ENCODE results near the gene PRR12. TPM values are rescaled to one million over a fixed set of nuclear protein-coding genes. Genes with fewer than 3 reads are reported as not detected.

Gene PRR12
- total and polyA plus RNA-seq, 2 donors, result 2.3 to 10.2 TPM

DNA sequence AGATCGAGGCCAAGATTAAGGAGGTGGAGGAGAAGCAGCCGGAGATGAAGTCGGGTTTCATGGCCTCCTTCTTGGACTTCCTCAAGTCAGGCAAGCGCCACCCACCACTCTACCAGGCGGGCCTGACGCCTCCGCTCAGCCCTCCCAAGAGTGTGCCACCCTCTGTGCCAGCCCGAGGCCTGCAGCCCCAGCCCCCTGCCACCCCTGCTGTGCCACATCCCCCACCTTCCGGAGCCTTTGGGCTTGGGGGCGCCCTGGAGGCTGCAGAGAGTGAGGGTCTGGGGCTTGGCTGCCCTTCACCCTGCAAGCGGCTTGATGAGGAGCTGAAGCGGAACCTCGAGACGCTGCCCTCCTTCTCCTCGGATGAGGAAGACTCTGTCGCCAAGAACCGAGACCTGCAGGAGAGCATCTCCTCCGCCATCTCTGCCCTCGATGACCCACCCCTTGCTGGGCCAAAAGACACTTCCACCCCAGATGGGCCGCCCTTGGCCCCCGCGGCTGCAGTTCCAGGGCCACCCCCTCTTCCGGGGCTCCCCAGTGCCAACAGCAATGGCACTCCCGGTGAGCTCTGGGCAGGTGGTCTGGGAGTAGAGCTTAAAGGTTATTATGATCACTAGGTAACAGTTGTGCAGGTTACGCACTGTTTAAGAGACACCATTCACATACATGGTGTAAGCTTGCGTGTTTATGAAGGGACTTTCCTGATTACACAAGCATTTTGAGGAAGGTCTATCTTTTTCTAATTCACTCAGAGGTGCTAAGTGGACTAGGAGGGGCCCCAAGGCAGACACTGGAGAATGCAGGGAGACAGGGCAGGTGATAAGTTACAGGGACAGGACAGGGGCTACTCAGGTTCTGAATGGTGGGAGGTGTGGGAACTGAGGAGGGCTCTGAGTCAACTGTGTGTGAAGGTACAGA is 8.7 kb downstream of the PRR12 start:
- Histone ChIP-seq H3K27me3 (ENCODE audit: control insufficient read depth in 2 of 2, insufficient read depth in 1 of 2, low read length in 1 of 2) (no peaks in the 10 kb centered on the region), H3K9me3 (ENCODE audit: control insufficient read depth in 2 of 2, insufficient read depth in 1 of 2, low read length in 1 of 2) (peaks cover 0 to 1% of the 10 kb centered on the region in 2 donors), H3K36me3 (ENCODE audit: control insufficient read depth in 2 of 2, insufficient read depth in 2 of 2, low read length in 1 of 2) (peaks cover 82 to 91% of the 10 kb centered on the region in 2 donors), H3K27ac (ENCODE audit: low read depth in 1 of 2, low read length in 1 of 2) (no peak overlapping the region), H3K4me3 (ENCODE audit: low read length in 2 of 2) (no peak overlapping the region), H3K4me1 (ENCODE audit: control insufficient read depth in 2 of 2, insufficient read depth in 2 of 2, low read length in 2 of 2) (no peaks in the 10 kb centered on the region)
- DNase-seq (ENCODE audit: low read depth in 6 of 9, low spot score in 9 of 9), result no peak
- WGBS, result 97% methylated on average over 26 of the region's 26 CpGs

DNA sequence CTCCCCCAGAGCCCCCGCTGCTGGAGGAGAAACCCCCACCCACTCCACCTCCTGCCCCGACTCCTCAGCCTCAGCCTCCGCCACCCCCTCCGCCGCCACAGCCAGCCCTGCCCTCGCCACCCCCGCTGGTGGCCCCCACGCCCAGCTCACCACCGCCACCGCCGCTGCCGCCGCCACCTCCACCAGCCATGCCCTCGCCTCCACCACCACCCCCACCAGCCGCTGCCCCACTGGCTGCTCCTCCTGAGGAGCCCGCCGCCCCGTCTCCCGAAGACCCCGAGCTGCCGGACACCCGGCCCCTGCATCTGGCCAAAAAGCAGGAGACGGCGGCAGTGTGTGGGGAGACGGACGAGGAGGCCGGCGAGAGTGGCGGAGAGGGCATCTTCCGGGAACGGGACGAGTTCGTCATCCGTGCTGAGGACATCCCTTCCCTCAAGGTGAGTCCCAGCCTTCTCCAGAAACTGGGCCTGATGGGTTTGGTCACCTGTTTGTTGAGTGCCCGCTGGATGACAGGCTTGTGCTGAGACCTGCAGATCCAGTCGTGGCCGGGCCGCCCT is 10.6 kb downstream of the PRR12 start:
- no peaks in the 10 kb centered on the region for H3K4me1 ChIP-seq (ENCODE audit: control insufficient read depth in 2 of 2, insufficient read depth in 2 of 2, low read length in 2 of 2)
- no peak overlapping the region for H3K27ac ChIP-seq (ENCODE audit: low read depth in 1 of 2, low read length in 1 of 2)
- DNase-seq (ENCODE audit: low read depth in 6 of 9, low spot score in 9 of 9), result no peak
- peaks cover 75 to 85% of the 10 kb centered on the region in 2 donors for H3K36me3 ChIP-seq (ENCODE audit: control insufficient read depth in 2 of 2, insufficient read depth in 2 of 2, low read length in 1 of 2)
- 98% methylated on average over 38 of the region's 38 CpGs for WGBS
- peaks cover 0 to 1% of the 10 kb centered on the region in 2 donors for H3K9me3 ChIP-seq (ENCODE audit: control insufficient read depth in 2 of 2, insufficient read depth in 1 of 2, low read length in 1 of 2)
- H3K27me3 ChIP-seq (ENCODE audit: control insufficient read depth in 2 of 2, insufficient read depth in 1 of 2, low read length in 1 of 2), result no peaks in the 10 kb centered on the region
- no peak overlapping the region for H3K4me3 ChIP-seq (ENCODE audit: low read length in 2 of 2)

DNA sequence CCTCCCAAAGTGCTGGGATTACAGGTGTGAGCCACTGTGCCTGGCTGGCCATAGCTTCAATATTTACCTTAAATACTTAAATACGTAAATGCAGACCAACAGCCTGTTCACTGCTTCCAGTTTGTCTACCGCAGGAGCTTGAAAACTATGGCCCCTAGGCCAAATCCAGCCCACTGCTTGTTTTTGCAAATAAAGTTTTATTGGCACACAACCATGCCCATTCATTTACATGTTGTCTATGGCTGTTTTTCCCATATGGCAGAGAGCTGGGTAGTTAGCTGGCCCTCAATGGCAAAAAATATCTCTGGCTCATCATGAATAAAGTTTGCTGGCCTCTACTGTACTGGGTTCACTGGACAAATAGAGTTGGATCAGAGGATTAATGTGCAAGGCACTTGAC is 11.8 kb downstream of the PRR12 start:
- Histone ChIP-seq H3K4me3 (ENCODE audit: low read length in 2 of 2) (no peak overlapping the region), H3K9me3 (ENCODE audit: control insufficient read depth in 2 of 2, insufficient read depth in 1 of 2, low read length in 1 of 2) (peaks cover 0 to 1% of the 10 kb centered on the region in 2 donors), H3K36me3 (ENCODE audit: control insufficient read depth in 2 of 2, insufficient read depth in 2 of 2, low read length in 1 of 2) (peaks cover 76 to 77% of the 10 kb centered on the region in 2 donors), H3K4me1 (ENCODE audit: control insufficient read depth in 2 of 2, insufficient read depth in 2 of 2, low read length in 2 of 2) (no peaks in the 10 kb centered on the region), H3K27ac (ENCODE audit: low read depth in 1 of 2, low read length in 1 of 2) (no peak overlapping the region), H3K27me3 (ENCODE audit: control insufficient read depth in 2 of 2, insufficient read depth in 1 of 2, low read length in 1 of 2) (no peaks in the 10 kb centered on the region)
- no peak for DNase-seq (ENCODE audit: low read depth in 6 of 9, low spot score in 9 of 9)
- 98% methylated on average over 2 of the region's 2 CpGs for WGBS

DNA sequence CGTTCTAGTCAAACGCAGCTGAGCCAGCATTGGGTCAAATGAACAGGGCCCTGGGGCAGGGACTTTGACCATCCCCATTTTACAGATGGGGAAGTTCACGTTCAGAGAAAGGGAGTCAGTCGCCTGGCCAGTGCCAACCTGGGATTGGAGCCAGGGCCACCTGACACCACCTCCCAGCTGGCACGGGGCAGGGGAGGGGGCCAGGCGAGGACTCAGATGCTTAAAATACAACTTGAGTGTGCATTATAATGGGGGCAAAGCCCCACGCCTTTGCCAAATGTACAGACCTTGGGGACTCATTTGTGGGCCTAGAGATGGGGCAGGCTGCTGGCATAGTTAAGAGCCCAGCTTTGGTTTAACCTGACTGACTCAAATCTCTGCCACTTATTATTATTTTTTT is 14.6 kb downstream of the PRR12 start:
- Histone ChIP-seq H3K4me1 (ENCODE audit: control insufficient read depth in 2 of 2, insufficient read depth in 2 of 2, low read length in 2 of 2) (no peaks in the 10 kb centered on the region), H3K27me3 (ENCODE audit: control insufficient read depth in 2 of 2, insufficient read depth in 1 of 2, low read length in 1 of 2) (no peaks in the 10 kb centered on the region), H3K9me3 (ENCODE audit: control insufficient read depth in 2 of 2, insufficient read depth in 1 of 2, low read length in 1 of 2) (peaks cover 0 to 1% of the 10 kb centered on the region in 2 donors), H3K4me3 (ENCODE audit: low read length in 2 of 2) (no peak overlapping the region), H3K36me3 (ENCODE audit: control insufficient read depth in 2 of 2, insufficient read depth in 2 of 2, low read length in 1 of 2) (peaks cover 72 to 78% of the 10 kb centered on the region in 2 donors), H3K27ac (ENCODE audit: low read depth in 1 of 2, low read length in 1 of 2) (no peak overlapping the region)
- 98% methylated on average over 7 of the region's 7 CpGs for WGBS
- no peak for DNase-seq (ENCODE audit: low read depth in 6 of 9, low spot score in 9 of 9)

DNA sequence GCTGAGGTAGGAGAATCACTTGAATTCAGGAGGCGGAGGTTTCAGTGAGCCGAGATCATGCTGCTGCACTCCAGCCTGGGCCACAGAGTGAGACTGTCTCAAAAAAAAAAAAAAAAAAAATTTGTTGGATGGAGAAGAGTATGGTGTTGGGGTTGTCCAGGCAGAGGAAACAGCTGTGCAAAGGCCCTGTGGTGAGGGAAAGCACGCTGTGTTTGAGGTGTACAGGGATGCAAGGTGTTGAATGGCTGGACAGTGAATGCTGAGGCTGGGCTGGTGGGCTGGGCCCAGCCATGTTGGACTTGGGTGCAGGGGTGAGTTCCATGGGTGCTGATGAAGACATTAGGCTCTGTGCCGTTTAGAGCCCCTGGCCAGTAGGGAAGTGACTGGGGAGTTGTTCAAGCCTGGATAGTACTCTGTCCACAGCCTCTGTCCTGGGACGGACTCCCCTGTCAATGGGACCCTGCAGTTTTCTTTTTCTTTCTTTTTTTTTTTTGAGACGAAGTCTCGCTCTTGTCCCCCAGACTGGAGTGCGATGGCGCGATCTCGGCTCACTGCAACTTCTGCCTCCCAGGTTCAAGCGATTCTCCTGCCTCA is 18.6 kb downstream of the PRR12 start:
- Histone ChIP-seq H3K4me3 (ENCODE audit: low read length in 2 of 2) (no peak overlapping the region), H3K27me3 (ENCODE audit: control insufficient read depth in 2 of 2, insufficient read depth in 1 of 2, low read length in 1 of 2) (no peaks in the 10 kb centered on the region), H3K27ac (ENCODE audit: low read depth in 1 of 2, low read length in 1 of 2) (no peak overlapping the region), H3K9me3 (ENCODE audit: control insufficient read depth in 2 of 2, insufficient read depth in 1 of 2, low read length in 1 of 2) (no peaks in the 10 kb centered on the region), H3K4me1 (ENCODE audit: control insufficient read depth in 2 of 2, insufficient read depth in 2 of 2, low read length in 2 of 2) (no peaks in the 10 kb centered on the region), H3K36me3 (ENCODE audit: control insufficient read depth in 2 of 2, insufficient read depth in 2 of 2, low read length in 1 of 2) (peaks cover 65 to 69% of the 10 kb centered on the region in 2 donors)
- WGBS, result 99% methylated on average over 12 of the region's 12 CpGs
- DNase-seq (ENCODE audit: low read depth in 6 of 9, low spot score in 9 of 9), result no peak

DNA sequence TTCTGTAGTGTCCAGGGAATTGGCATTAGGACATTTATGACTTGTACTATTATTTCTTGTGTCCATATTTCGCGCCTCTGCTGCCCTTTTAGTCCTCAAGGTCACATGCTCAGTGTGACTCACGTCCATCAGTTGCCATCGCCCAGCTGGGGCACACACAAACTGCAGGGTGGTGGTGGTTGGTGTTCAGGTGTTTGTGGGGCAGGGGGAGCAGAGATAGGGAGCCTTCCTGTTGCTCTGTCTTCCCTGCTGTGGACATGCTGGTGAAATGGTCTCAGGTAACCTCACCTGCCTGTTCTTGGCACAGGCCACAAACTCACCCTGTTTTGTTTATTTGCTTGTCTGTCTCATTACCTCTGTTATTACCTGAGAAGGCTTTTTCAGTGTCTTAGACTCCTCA is 22.4 kb downstream of the PRR12 start:
- 94% methylated on average over 4 of the region's 4 CpGs for WGBS
- no peaks in the 10 kb centered on the region for H3K27me3 ChIP-seq (ENCODE audit: control insufficient read depth in 2 of 2, insufficient read depth in 1 of 2, low read length in 1 of 2)
- H3K4me3 ChIP-seq (ENCODE audit: low read length in 2 of 2), result no peak overlapping the region
- no peaks in the 10 kb centered on the region for H3K4me1 ChIP-seq (ENCODE audit: control insufficient read depth in 2 of 2, insufficient read depth in 2 of 2, low read length in 2 of 2)
- H3K36me3 ChIP-seq (ENCODE audit: control insufficient read depth in 2 of 2, insufficient read depth in 2 of 2, low read length in 1 of 2), result peaks cover 67 to 83% of the 10 kb centered on the region in 2 donors
- peaks cover 3 to 13% of the 10 kb centered on the region in 2 donors for H3K9me3 ChIP-seq (ENCODE audit: control insufficient read depth in 2 of 2, insufficient read depth in 1 of 2, low read length in 1 of 2)
- no peak overlapping the region for H3K27ac ChIP-seq (ENCODE audit: low read depth in 1 of 2, low read length in 1 of 2)
- DNase-seq (ENCODE audit: low read depth in 6 of 9, low spot score in 9 of 9), result no peak

DNA sequence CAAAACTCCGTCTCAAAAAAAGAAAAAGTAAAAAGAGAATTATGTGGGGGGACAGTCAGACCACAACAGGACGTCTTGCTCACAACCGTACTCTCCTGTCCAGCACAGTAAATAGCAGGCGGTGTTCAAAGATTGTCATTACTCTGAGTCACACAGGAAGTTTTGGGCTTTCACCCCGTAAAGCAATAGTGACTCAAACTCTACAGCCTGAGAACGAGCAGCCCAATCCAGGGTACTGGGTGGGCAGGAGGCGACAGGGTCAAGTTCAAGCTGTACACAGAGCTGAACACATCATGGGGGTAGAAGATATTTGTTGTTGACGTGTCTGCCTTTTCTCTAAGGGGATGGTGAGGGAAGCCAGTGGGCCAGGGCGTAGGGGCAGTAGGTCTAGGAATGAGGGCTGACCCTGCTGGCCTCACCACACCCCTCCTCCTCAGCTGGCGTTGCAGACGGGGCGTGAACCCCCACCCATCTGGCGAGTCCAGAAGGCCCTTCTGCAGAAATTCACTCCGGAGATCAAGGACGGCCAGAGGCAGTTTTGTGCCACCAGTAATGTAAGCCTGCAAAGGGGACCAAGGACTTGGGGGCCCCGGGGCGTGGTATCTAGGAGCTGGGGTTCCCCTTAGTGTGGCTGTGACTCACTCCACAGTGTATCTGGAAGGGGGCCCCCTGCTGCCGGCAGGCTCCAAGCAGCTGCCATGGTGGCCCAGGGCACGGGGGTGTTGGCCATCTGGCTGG is 23.3 kb downstream of the PRR12 start:
- peaks cover 65 to 81% of the 10 kb centered on the region in 2 donors for H3K36me3 ChIP-seq (ENCODE audit: control insufficient read depth in 2 of 2, insufficient read depth in 2 of 2, low read length in 1 of 2)
- H3K9me3 ChIP-seq (ENCODE audit: control insufficient read depth in 2 of 2, insufficient read depth in 1 of 2, low read length in 1 of 2), result peaks cover 3 to 13% of the 10 kb centered on the region in 2 donors
- 96% methylated on average over 19 of the region's 19 CpGs for WGBS
- no peaks in the 10 kb centered on the region for H3K4me1 ChIP-seq (ENCODE audit: control insufficient read depth in 2 of 2, insufficient read depth in 2 of 2, low read length in 2 of 2)
- no peak overlapping the region for H3K4me3 ChIP-seq (ENCODE audit: low read length in 2 of 2)
- no peak for DNase-seq (ENCODE audit: low read depth in 6 of 9, low spot score in 9 of 9)
- no peaks in the 10 kb centered on the region for H3K27me3 ChIP-seq (ENCODE audit: control insufficient read depth in 2 of 2, insufficient read depth in 1 of 2, low read length in 1 of 2)
- H3K27ac ChIP-seq (ENCODE audit: low read depth in 1 of 2, low read length in 1 of 2), result no peak overlapping the region

DNA sequence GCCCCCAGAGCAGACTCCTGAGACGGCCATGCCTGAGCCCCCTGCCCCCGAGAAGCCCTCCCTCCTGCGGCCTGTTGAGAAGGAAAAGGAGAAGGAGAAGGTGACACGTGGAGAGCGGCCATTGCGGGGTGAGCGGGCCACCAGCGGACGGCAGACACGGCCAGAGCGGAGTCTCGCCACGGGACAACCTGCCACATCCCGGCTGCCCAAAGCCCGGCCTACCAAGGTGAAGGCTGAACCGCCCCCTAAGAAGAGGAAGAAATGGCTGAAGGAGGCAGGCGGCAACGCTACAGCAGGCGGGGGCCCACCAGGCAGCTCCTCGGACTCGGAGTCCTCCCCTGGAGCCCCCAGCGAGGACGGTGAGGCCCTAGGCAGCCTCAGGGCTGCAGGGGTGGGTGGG is 24.9 kb downstream of the PRR12 start:
- Histone ChIP-seq H3K4me3 (ENCODE audit: low read length in 2 of 2) (no peak overlapping the region), H3K9me3 (ENCODE audit: control insufficient read depth in 2 of 2, insufficient read depth in 1 of 2, low read length in 1 of 2) (peaks cover 3 to 13% of the 10 kb centered on the region in 2 donors), H3K4me1 (ENCODE audit: control insufficient read depth in 2 of 2, insufficient read depth in 2 of 2, low read length in 2 of 2) (no peaks in the 10 kb centered on the region), H3K27ac (ENCODE audit: low read depth in 1 of 2, low read length in 1 of 2) (no peak overlapping the region), H3K36me3 (ENCODE audit: control insufficient read depth in 2 of 2, insufficient read depth in 2 of 2, low read length in 1 of 2) (peaks cover 65 to 79% of the 10 kb centered on the region in 2 donors), H3K27me3 (ENCODE audit: control insufficient read depth in 2 of 2, insufficient read depth in 1 of 2, low read length in 1 of 2) (no peaks in the 10 kb centered on the region)
- no peak for DNase-seq (ENCODE audit: low read depth in 6 of 9, low spot score in 9 of 9)
- 98% methylated on average over 23 of the region's 23 CpGs for WGBS
